GM21717 (cell line): ENCODE measurements around the gene IRF1.

ENCODE experiments used
- ATAC-seq: cut with Tn5 transposase; IDR thresholded peaks from one replicate; pipeline ENCODE4 v1.9.1; 2021; ENCODE audit warnings: mild to moderate bottlenecking, moderate library complexity; ENCODE audit not compliant: unreplicated experiment

IRF1 gene

GRCh38 chr5:132463811-132464155, 26.8 kb downstream of the IRF1 start:
- ATAC-seq = no peak

- no peak for ATAC-seq
Measured at GRCh38 chr5:132462856-132463745, 27.5 kb downstream of the IRF1 start.

GRCh38 chr5:132462333-132462732, 28.2 kb downstream of the IRF1 start:
- no peak for ATAC-seq

GRCh38 chr5:132461569-132462070, 29.0 kb downstream of the IRF1 start:
- ATAC-seq = no peak

DNA sequence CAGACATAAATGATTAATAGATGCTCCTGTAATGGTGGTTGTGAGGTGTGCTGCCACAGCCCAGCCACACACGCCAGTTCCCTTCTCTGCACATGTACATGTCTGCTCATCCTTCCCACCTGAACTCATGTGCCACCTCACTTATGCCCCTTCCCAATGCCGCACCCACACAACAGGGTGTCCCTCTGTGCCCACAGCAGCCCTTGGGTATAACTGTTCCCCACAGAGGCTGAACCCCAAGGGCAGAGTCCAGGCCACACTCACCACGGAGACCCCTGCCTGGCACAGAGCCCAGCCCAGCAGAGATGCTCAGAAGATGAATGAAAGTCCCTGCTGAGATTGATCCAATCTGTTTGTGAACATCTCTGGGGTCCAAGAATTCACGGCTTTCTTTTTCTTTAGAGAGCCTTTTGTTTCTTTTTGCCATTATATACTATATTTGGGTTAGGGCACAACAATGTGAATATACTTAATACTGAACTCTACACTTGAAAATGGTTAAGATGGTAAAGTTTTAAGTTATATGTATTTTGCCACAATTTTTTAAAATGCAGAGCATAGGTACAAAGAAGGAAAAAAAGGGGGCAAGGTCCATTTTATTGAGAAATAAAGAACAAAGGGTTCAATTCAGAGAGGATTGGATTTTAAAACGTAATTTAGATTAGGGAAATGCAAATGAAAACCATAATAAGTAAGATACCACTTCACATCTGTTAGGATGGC, 29.6 kb downstream of the IRF1 start:
- no peak for ATAC-seq

GRCh38 chr5:132459983-132460838, 30.4 kb downstream of the IRF1 start:
- ATAC-seq = no peak

- no peak for ATAC-seq
Measured at GRCh38 chr5:132459031-132459982, 31.3 kb downstream of the IRF1 start.

GRCh38 chr5:132458651-132459030, 31.9 kb downstream of the IRF1 start:
- ATAC-seq = no peak

DNA sequence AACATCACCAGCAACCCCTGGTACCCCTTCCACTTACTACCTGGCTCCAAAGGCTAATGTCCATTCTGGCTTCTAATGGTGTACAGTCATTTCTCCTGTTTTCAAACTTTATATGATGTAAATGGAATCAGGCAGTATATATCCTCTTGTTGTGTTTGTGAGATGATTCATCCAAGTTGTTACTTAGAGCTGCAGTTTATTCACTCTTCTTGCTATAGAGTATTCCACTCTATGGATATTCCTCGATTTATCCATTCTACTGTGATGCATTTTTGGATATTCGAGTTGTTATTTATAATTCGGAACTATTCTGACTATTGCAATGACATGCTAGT, 32.4 kb downstream of the IRF1 start:
- no peak for ATAC-seq

- peak; percentile 7 for ATAC-seq
Measured at GRCh38 chr5:132457371-132458225, 33.0 kb downstream of the IRF1 start.

GRCh38 chr5:132456987-132457361, 33.6 kb downstream of the IRF1 start:
- peak; percentile 21 for ATAC-seq

- peak; percentile 62 for ATAC-seq
Measured at GRCh38 chr5:132456296-132456986, 34.1 kb downstream of the IRF1 start.

DNA sequence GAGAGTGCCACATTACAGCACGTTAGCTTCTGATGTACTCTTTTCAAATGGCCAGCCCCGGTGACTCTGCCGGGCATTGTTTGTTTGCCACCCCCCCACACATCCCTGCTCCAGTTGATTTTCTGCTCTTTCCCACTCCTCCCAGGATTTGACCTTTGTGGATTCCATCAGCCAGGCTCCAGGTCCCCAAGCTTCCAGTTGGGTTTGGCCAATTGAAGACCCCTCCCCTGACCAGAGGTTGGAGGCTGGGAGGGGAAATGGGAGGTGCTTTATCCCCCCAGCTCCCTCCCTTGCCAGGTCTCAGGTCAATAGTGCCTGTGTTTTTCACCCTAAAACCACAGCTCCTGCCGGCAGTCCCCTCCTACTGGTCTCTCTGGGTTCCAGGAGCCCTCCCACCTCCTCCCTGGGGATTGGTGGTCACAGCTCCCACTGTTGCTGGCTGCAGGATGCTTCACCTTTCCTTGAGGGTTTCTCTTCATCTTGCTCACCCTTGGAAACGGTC, 34.9 kb downstream of the IRF1 start:
- no peak for ATAC-seq

- no peak for ATAC-seq
Measured at GRCh38 chr5:132454361-132454760, 36.2 kb downstream of the IRF1 start.

DNA sequence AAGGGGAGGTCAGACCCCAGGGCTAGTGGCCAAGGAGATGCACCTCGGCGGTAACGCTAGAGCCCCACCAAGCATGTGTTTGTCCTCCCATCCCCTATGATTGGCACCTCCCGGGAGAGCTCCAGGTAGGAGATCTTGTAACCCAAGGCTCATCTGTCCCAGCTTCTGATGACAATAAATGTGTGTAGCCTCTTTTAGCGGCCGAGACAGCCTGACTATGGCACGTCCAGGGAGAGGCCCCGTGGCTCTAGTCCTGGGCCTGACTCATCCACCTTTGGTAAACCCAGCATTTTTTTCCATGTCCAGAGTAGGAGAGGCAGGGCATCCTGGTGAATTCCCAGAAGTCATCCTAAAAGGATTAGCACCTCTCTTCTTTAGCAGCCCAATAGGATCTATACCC, 39.2 kb downstream of the IRF1 start:
- ATAC-seq = no peak

DNA sequence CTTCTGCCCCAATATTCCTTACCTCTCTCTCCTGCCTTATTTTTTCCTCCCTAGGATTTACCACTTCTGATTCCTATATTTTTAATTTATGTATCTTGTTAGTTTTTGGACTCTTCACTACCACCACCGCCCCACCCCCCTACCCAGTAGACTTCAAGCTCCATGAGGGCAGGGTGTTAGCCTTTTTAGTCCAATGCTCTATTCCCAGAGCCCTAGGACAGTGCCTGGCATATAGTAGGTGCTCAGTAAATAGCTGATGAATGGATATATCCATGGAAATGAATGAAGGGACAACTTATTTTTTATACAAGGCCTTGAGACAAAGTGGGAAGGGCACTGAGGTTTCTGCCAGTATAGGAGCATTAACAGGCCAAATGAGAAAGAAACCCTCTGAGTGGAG, 41.5 kb downstream of the IRF1 start:
- ATAC-seq = no peak

DNA sequence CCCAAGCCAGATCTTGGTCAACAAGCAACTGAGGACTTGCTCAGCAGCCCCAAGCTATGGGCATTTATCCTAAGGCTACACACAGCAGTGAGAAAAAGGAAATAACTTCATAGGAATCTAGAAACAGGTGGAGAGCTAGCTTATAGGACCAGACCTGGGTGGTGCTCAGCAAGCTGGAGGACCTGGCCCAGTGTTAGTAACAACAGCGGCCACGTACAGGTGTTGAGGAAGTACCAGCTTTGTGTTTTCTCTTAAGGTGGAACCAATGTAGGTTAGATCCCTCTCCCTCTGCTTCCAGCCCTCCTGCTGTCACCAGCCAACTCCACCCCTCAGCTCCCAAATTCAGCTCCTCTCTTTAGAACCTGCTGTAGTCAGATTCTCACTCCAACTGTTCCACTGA, 43.4 kb downstream of the IRF1 start:
- no peak for ATAC-seq

DNA sequence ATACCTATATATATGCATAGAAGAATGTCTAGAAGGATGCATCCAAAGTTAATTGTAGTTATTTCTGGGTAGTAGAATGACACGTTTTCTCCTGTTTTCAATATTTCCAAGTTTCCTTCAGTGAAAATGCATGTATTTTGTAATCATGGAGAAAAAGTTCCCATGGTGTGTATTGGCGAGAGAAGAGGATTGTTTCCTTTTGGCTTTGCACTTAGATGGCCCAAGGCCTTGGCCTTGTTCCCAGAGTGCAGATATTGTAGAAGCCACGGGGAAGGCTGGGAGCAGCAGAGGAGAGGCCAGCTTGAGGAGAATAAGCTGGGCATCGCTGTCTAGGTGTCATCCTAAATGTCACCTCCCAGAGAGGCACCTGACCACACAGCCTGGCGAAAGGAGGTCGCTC, 44.0 kb downstream of the IRF1 start:
- ATAC-seq = no peak

GRCh38 chr5:132445930-132446329, 44.6 kb downstream of the IRF1 start:
- ATAC-seq = no peak
